ENCODE results near the gene ZBTB5. TPM values are rescaled to one million over a fixed set of nuclear protein-coding genes. Genes with fewer than 3 reads are reported as not detected.

ZBTB5 gene
- total RNA-seq, 6 experiments from 2014 or later: 4.3 to 6.6 (median 5.5) TPM

DNA sequence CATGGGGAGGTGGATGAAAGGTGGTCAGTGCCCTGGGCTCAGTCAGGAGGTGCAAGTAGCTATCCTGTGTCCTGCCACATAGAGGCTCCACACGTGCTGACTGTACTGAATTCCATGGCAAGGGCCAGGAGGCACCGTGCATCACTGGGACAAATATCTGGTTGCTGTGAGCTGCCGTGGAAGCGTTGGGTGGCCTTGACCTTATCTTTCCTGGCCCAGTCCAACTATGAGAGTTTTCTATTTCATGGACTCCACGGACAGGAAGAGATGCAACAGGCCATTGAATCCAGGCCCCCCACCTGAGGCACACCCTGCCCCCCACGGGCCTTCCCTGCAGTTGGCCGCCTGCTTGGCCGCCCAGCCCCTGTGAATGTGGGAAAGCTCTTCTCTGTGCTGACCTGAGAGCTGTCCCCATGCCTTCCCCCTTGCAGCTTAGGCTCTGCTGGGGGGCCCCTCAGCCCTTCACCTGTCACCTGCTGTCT is 41.0 kb downstream of the ZBTB5 start:
- peak overlapping the region in 2 of 3 donors; percentile 89 to 91 for H3K27ac ChIP-seq
- H3K4me1 ChIP-seq: peaks cover 0 to 74% (median 37%) of the 10 kb centered on the region in 4 donors
- peak; percentile 1 to 25 (median 10) for ATAC-seq

DNA sequence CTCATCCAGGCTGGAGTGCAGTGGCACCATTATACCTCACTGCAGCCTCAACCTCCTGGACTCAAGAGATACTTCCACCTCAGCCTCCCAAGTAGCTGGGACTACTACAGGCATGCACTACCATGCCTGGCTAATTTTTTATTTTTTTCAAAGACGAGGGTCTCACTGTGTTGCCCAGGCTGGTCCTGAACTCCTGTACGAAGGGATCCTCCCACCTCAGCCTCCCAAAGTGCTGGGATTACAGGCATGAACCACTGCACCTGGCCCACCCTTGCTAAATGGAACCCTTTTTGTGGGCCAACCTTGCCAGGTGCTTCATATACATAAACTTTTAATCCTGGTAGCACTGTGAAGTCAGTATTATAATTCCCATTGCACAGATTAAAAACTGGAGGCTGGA is 41.7 kb downstream of the ZBTB5 start:
- 38% methylated on average over 2 of the region's 2 CpGs for WGBS (ENCODE audit: insufficient coverage, low coverage, low lambda C conversion rate, missing lambda C conversion rate)
- H3K9me3 ChIP-seq: no peaks in the 10 kb centered on the region
- peaks cover 0 to 74% (median 37%) of the 10 kb centered on the region in 4 donors for H3K4me1 ChIP-seq
- H3K36me3 ChIP-seq: peaks cover 0 to 30% (median 14%) of the 10 kb centered on the region in 4 donors
- ATAC-seq (no peak), DNase-seq (no peak)
- H3K4me3 ChIP-seq: peak overlapping the region; percentile 80 to 94 (median 93)
- H3K27me3 ChIP-seq: no peaks in the 10 kb centered on the region
- TF ChIP-seq POLR2A (IDR thresholded peaks at IDR 0.05): no peak
- TF ChIP-seq, protein P1, sequence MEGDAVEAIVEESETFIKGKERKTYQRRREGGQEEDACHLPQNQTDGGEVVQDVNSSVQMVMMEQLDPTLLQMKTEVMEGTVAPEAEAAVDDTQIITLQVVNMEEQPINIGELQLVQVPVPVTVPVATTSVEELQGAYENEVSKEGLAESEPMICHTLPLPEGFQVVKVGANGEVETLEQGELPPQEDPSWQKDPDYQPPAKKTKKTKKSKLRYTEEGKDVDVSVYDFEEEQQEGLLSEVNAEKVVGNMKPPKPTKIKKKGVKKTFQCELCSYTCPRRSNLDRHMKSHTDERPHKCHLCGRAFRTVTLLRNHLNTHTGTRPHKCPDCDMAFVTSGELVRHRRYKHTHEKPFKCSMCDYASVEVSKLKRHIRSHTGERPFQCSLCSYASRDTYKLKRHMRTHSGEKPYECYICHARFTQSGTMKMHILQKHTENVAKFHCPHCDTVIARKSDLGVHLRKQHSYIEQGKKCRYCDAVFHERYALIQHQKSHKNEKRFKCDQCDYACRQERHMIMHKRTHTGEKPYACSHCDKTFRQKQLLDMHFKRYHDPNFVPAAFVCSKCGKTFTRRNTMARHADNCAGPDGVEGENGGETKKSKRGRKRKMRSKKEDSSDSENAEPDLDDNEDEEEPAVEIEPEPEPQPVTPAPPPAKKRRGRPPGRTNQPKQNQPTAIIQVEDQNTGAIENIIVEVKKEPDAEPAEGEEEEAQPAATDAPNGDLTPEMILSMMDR (IDR thresholded peaks at IDR 0.05): no peak
- intact Hi-C loops (cut with DNase I): no loop called here
- peak overlapping the region; percentile 89 to 96 (median 91) for H3K27ac ChIP-seq

More for the DNA sequence above, 41.0 kb downstream of the ZBTB5 start:
- DNase-seq: no peak
- peak; percentile 20 for TF ChIP-seq POLR2A (IDR thresholded peaks at IDR 0.05)
- TF ChIP-seq, protein P1 (IDR thresholded peaks at IDR 0.05): no peak
- peaks cover 0 to 38% (median 17%) of the 10 kb centered on the region in 4 donors for H3K36me3 ChIP-seq
- no peaks in the 10 kb centered on the region for H3K27me3 ChIP-seq
- intact Hi-C loops (cut with DNase I): no loop called here
- 8% methylated on average over 2 of the region's 8 CpGs for WGBS (ENCODE audit: insufficient coverage, low coverage, low lambda C conversion rate, missing lambda C conversion rate)
- H3K4me3 ChIP-seq: peak overlapping the region; percentile 80 to 94 (median 93)
- H3K9me3 ChIP-seq: no peaks in the 10 kb centered on the region

DNA sequence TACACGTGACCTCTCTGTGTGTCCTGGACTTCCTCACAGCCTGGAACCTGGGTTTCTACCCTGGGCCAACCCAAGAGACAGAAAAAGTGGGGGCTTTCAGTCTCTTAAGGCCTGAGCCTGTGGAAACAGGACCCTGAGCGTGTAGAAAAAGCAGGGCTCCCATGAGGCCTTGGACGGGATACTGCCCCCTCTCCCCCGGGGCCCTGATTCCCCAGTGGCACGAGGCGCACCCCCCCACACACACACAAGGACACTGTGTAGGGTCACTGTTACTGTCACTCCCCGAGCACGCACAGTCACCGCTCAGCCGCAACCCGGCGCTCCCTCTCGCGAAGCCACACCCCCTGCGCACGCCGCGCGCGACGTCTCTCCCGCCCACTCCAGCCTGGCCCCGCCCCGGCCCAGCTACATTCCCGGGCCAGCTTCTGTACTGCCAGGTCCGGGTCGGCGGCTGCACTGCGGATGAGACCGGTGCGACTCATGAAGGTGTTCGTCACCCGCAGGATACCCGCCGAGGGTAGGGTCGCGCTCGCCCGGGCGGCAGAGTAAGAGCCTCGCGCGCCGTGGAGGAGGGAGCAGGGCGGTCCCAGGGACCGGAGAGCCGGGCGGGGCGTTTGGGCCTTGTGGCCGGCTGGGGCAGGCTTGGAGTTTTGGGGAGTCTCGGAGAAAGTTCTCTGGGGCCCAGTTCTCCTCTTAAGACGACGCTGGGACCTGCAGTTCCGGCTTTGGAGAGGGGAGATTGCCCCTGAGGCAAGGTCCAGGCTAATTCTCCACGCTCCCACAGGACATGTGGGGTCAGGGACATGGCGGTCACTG is 42.8 kb downstream of the ZBTB5 start, which contains the start of gene GRHPR:
Gene GRHPR (plus strand): TSS at position 408 of the 816 bp plus-strand sequence. CDS start 55 bp downstream, at position 463.
- DNase-seq: peak; percentile 96 to 98 (median 98)
- peak; percentile 76 to 86 (median 78) for ATAC-seq
- Histone ChIP-seq H3K27me3 (no peaks in the 10 kb centered on the region), H3K4me3 (peak within 1 kb of the TSS; percentile 80 to 94 (median 93)), H3K9me3 (no peaks in the 10 kb centered on the region), H3K4me1 (peaks cover 0 to 71% (median 36%) of the 10 kb centered on the region in 4 donors), H3K27ac (peak within 1 kb of the TSS; percentile 89 to 96 (median 91)), H3K36me3 (peaks cover 0 to 20% (median 9%) of the 10 kb centered on the region in 4 donors)
- WGBS (ENCODE audit: insufficient coverage, low coverage, low lambda C conversion rate, missing lambda C conversion rate): under 1% methylated on average over 19 of the region's 56 CpGs
- TF ChIP-seq, protein P1 (IDR thresholded peaks at IDR 0.05): no peak
- peak; percentile 98 for TF ChIP-seq POLR2A (IDR thresholded peaks at IDR 0.05)
- intact Hi-C loops (cut with DNase I): no loop called here

DNA sequence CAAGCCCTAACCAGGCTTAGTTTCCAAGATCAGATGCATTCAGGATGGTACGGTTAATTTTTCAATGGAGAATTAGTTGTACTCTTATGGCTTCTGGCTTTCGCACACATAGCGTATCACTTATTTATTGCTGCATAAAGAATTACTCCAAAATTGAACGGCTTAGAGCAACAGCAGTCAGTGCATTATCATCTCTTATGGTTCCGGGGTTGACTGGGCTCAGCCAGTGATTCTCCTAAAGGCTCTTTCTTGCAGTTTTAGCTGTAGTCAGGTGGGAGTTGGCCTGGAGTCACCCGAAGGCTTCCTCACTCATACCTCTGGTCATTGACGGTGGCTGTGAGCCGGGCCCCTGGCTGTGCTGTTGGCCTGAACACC is 43.3 kb downstream of the ZBTB5 start:
- TF ChIP-seq POLR2A (IDR thresholded peaks at IDR 0.05): no peak
- TF ChIP-seq, protein P1 (IDR thresholded peaks at IDR 0.05): no peak
- whole genome bisulfite sequencing (ENCODE audit: insufficient coverage, low coverage, low lambda C conversion rate, missing lambda C conversion rate): 49% methylated on average over 7 of the region's 8 CpGs
- Histone ChIP-seq H3K27me3 (no peaks in the 10 kb centered on the region), H3K4me1 (peaks cover 0 to 71% (median 36%) of the 10 kb centered on the region in 4 donors), H3K9me3 (no peaks in the 10 kb centered on the region), H3K36me3 (peaks cover 0 to 14% (median 6%) of the 10 kb centered on the region in 4 donors), H3K27ac (peak overlapping the region; percentile 89 to 96 (median 91)), H3K4me3 (peak overlapping the region; percentile 80 to 94 (median 93))
- DNase-seq (peak; percentile 61 to 92 (median 87)), ATAC-seq (peak; percentile 19 to 55 (median 48))
- intact Hi-C loops (cut with DNase I): no loop called here
